ENCODE results near the gene HEPN1. TPM values are rescaled to one million over a fixed set of nuclear protein-coding genes. Genes with fewer than 3 reads are reported as not detected.

Gene HEPN1
- total RNA-seq, 2 donors from 2014 or later = not detected

GRCh38 chr11:124897674-124898262 lies 21.3 kb upstream of the HEPN1 start, which contains the start of gene ROBO4:
Gene ROBO4 (minus strand): TSS chr11:124897865. CDS start chr11:124897795, 70 bp downstream.
- DNase-seq = no peak
- Mint-ChIP-seq H3K4me1 (ENCODE audit: low read depth) (no peaks in the 10 kb centered on the region), H3K9me3 (no peaks in the 10 kb centered on the region), H3K27ac (no peak within 1 kb of the TSS), H3K27me3 (ENCODE audit: low read depth) (peaks cover 20% of the 10 kb centered on the region), H3K4me3 (no peak within 1 kb of the TSS), H3K36me3 (ENCODE audit: insufficient read depth in 2 of 2) (no peaks in the 10 kb centered on the region)
- ATAC-seq (replicated peaks in 1 of 2) = no peak

- Mint-ChIP-seq H3K27ac (no peak overlapping the region), H3K27me3 (ENCODE audit: low read depth) (peaks cover 25% of the 10 kb centered on the region), H3K36me3 (ENCODE audit: insufficient read depth in 2 of 2) (no peaks in the 10 kb centered on the region), H3K4me3 (no peak overlapping the region), H3K9me3 (no peaks in the 10 kb centered on the region), H3K4me1 (ENCODE audit: low read depth) (no peaks in the 10 kb centered on the region)
- ATAC-seq (replicated peaks in 1 of 2) = no peak
- no peak for DNase-seq
These were observed 20.8 kb upstream of the HEPN1 start for GRCh38 chr11:124898263-124898680.

GRCh38 chr11:124898711-124899110 lies 20.3 kb upstream of the HEPN1 start:
- DNase-seq (no peak), ATAC-seq (replicated peaks in 1 of 2) (no peak)
- Mint-ChIP-seq H3K9me3 (no peaks in the 10 kb centered on the region), H3K36me3 (ENCODE audit: insufficient read depth in 2 of 2) (no peaks in the 10 kb centered on the region), H3K27me3 (ENCODE audit: low read depth) (peaks cover 27% of the 10 kb centered on the region), H3K27ac (no peak overlapping the region), H3K4me3 (no peak overlapping the region), H3K4me1 (ENCODE audit: low read depth) (no peaks in the 10 kb centered on the region)

- Mint-ChIP-seq H3K36me3 (ENCODE audit: insufficient read depth in 2 of 2) (no peaks in the 10 kb centered on the region), H3K9me3 (no peaks in the 10 kb centered on the region), H3K4me1 (ENCODE audit: low read depth) (no peaks in the 10 kb centered on the region), H3K27me3 (ENCODE audit: low read depth) (peaks cover 29% of the 10 kb centered on the region), H3K27ac (no peak overlapping the region), H3K4me3 (no peak overlapping the region)
- ATAC-seq (replicated peaks in 1 of 2) (no peak), DNase-seq (no peak)
These were observed 19.5 kb upstream of the HEPN1 start for GRCh38 chr11:124899383-124900145.

- H3K9me3 Mint-ChIP-seq = no peaks in the 10 kb centered on the region
- no peak for DNase-seq
- no peak for ATAC-seq (replicated peaks in 1 of 2)
- no peak overlapping the region for H3K27ac Mint-ChIP-seq
- H3K27me3 Mint-ChIP-seq (ENCODE audit: low read depth) = peaks cover 33% of the 10 kb centered on the region
- H3K36me3 Mint-ChIP-seq (ENCODE audit: insufficient read depth in 2 of 2) = no peaks in the 10 kb centered on the region
- no peak overlapping the region for H3K4me3 Mint-ChIP-seq
- no peaks in the 10 kb centered on the region for H3K4me1 Mint-ChIP-seq (ENCODE audit: low read depth)
These were observed 18.6 kb upstream of the HEPN1 start for GRCh38 chr11:124900464-124900863.

- no peak for ATAC-seq (replicated peaks in 1 of 2)
- peaks cover 28% of the 10 kb centered on the region for H3K27me3 Mint-ChIP-seq (ENCODE audit: low read depth)
- DNase-seq = no peak
- no peaks in the 10 kb centered on the region for H3K36me3 Mint-ChIP-seq (ENCODE audit: insufficient read depth in 2 of 2)
- no peak overlapping the region for H3K4me3 Mint-ChIP-seq
- no peaks in the 10 kb centered on the region for H3K4me1 Mint-ChIP-seq (ENCODE audit: low read depth)
- H3K27ac Mint-ChIP-seq = no peak overlapping the region
- H3K9me3 Mint-ChIP-seq = no peaks in the 10 kb centered on the region
These were observed 16.4 kb upstream of the HEPN1 start for GRCh38 chr11:124902616-124903015.

- H3K27me3 Mint-ChIP-seq (ENCODE audit: low read depth) = no peaks in the 10 kb centered on the region
- ATAC-seq (replicated peaks in 1 of 2) = no peak
- H3K36me3 Mint-ChIP-seq (ENCODE audit: insufficient read depth in 2 of 2) = peaks cover 2 to 8% of the 10 kb centered on the region in 2 donors
These were observed 3.3 kb upstream of the HEPN1 start for GRCh38 chr11:124915541-124916369.

GRCh38 chr11:124916370-124916710 lies 2.7 kb upstream of the HEPN1 start:
- DNase-seq (no peak), ATAC-seq (replicated peaks in 1 of 2) (no peak)
- Mint-ChIP-seq H3K4me1 (ENCODE audit: low read depth) (peaks cover 4% of the 10 kb centered on the region), H3K27me3 (ENCODE audit: low read depth) (no peaks in the 10 kb centered on the region), H3K4me3 (no peak overlapping the region), H3K27ac (no peak overlapping the region), H3K36me3 (ENCODE audit: insufficient read depth in 2 of 2) (peaks cover 2 to 8% of the 10 kb centered on the region in 2 donors), H3K9me3 (peaks cover 5 to 6% of the 10 kb centered on the region in 2 donors)

More at GRCh38 chr11:124915541-124916369, 3.3 kb upstream of the HEPN1 start:
- Mint-ChIP-seq H3K27ac (no peak overlapping the region), H3K4me1 (ENCODE audit: low read depth) (peaks cover 4% of the 10 kb centered on the region), H3K9me3 (peaks cover 5 to 6% of the 10 kb centered on the region in 2 donors), H3K4me3 (no peak overlapping the region)
- no peak for DNase-seq

GRCh38 chr11:124917115-124917637 lies 1.9 kb upstream of the HEPN1 start:
- H3K4me1 Mint-ChIP-seq (ENCODE audit: low read depth) = peaks cover 4% of the 10 kb centered on the region
- H3K9me3 Mint-ChIP-seq = peaks cover 0 to 4% of the 10 kb centered on the region in 2 donors
- H3K27ac Mint-ChIP-seq = no peak overlapping the region
- peaks cover 0 to 3% of the 10 kb centered on the region in 2 donors for H3K36me3 Mint-ChIP-seq (ENCODE audit: insufficient read depth in 2 of 2)
- H3K27me3 Mint-ChIP-seq (ENCODE audit: low read depth) = no peaks in the 10 kb centered on the region
- ATAC-seq (replicated peaks in 1 of 2) (no peak), DNase-seq (no peak)
- H3K4me3 Mint-ChIP-seq = no peak overlapping the region

- Mint-ChIP-seq H3K4me3 (no peak overlapping the region), H3K27ac (no peak overlapping the region), H3K27me3 (ENCODE audit: low read depth) (no peaks in the 10 kb centered on the region), H3K36me3 (ENCODE audit: insufficient read depth in 2 of 2) (no peaks in the 10 kb centered on the region), H3K4me1 (ENCODE audit: low read depth) (peaks cover 15% of the 10 kb centered on the region), H3K9me3 (peaks cover 0 to 2% of the 10 kb centered on the region in 2 donors)
- ATAC-seq (replicated peaks in 1 of 2) (no peak), DNase-seq (no peak)
These were observed 848 bp downstream of the HEPN1 start for GRCh38 chr11:124919898-124920297.

- H3K9me3 Mint-ChIP-seq = peaks cover 0 to 2% of the 10 kb centered on the region in 2 donors
- H3K4me3 Mint-ChIP-seq = peak overlapping the region in 1 of 2 donors; percentile 50
- ATAC-seq (replicated peaks in 1 of 2) (no peak), DNase-seq (no peak)
- peaks cover 15% of the 10 kb centered on the region for H3K4me1 Mint-ChIP-seq (ENCODE audit: low read depth)
- H3K27me3 Mint-ChIP-seq (ENCODE audit: low read depth) = no peaks in the 10 kb centered on the region
- no peak overlapping the region for H3K27ac Mint-ChIP-seq
- no peaks in the 10 kb centered on the region for H3K36me3 Mint-ChIP-seq (ENCODE audit: insufficient read depth in 2 of 2)
These were observed 1.3 kb downstream of the HEPN1 start for GRCh38 chr11:124920356-124920755.

GRCh38 chr11:124920870-124921609 lies 2.0 kb downstream of the HEPN1 start:
- peak overlapping the region; percentile 43 to 50 for H3K4me3 Mint-ChIP-seq
- ATAC-seq (replicated peaks in 1 of 2) = peak; percentile 84 to 85
- H3K4me1 Mint-ChIP-seq (ENCODE audit: low read depth) = peaks cover 13% of the 10 kb centered on the region
- no peak overlapping the region for H3K27ac Mint-ChIP-seq
- DNase-seq = peak; percentile 76 to 82
- H3K27me3 Mint-ChIP-seq (ENCODE audit: low read depth) = no peaks in the 10 kb centered on the region
- H3K9me3 Mint-ChIP-seq = peaks cover 0 to under 1% of the 10 kb centered on the region in 2 donors
- no peaks in the 10 kb centered on the region for H3K36me3 Mint-ChIP-seq (ENCODE audit: insufficient read depth in 2 of 2)
